NCI-H2081 (cell line): Measurements from ENCODE around the gene THTPA.
A peak's percentile ranks its signal among the peaks of the same experiment; 100 is the strongest.
"Not testable (repeated sequence)": the region's sequence is repeated elsewhere in the genome, so short reads cannot be mapped to it uniquely, and the experiment has no call there.

ENCODE experiments used
- DNase-seq, 2 experiments: peaks; one replicate each; lab custom pipeline; 2025; lab: John Stamatoyannopoulos, UW

Gene THTPA

GRCh38 chr14:23533652-23534435 is 22.2 kb upstream of the THTPA start:
- DNase-seq: no peak

GRCh38 chr14:23535943-23536342 is 20.1 kb upstream of the THTPA start:
- DNase-seq: no peak

- DNase-seq: no peak
Measured at GRCh38 chr14:23536494-23536893, 19.6 kb upstream of the THTPA start.

- not testable (repeated sequence) for DNase-seq
Measured at GRCh38 chr14:23536906-23537305, 19.2 kb upstream of the THTPA start.

- no peak for DNase-seq
Measured at GRCh38 chr14:23537351-23538049, 18.6 kb upstream of the THTPA start.

GRCh38 chr14:23538050-23538718 is 17.9 kb upstream of the THTPA start:
- DNase-seq: no peak

GRCh38 chr14:23538785-23539184 is 17.3 kb upstream of the THTPA start:
- peak in 1 of 2 experiments; percentile 24 for DNase-seq

DNA sequence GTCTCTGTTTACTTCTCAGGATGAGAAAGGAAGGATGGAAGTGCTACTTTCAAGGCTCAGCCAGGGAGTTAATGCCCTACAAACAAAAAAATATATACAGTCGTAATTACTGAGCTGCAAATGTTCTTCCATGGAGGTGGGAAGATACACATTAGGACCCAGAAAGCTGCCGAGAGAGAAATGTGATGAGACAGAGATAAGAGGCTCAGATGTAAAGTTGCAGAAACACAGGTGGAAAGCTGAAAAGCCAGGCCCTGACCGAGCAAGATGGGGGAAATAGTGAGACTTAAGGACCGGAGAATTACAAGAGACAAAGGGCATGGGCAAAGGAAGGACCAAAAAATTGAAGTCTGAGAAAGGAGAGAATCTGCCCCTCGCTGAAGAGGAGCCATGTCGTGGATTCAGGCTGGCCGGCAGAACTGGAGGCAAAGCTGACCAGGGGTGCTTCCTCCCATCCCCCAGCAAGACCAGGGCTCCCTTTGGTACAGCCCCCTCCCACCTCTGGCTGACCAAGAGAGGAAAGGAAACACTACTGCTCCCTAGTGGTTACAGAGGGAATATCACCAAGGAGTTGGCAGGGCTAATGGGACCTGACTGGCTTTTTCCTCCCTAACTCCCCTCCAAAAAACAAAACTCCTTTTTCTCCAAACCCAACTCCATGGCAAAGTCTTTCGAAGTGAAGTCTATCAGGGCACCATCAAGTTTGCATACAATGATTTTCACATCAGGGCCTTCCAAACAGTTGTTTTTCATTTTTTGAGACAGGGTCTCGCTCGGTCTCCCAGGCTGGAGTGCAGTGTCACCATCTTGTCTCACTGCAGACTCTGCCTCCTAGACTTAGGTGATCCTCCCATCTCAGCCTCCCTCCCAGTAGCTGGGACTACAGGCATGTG is 16.6 kb upstream of the THTPA start:
- peak; percentile 18 to 46 for DNase-seq

DNA sequence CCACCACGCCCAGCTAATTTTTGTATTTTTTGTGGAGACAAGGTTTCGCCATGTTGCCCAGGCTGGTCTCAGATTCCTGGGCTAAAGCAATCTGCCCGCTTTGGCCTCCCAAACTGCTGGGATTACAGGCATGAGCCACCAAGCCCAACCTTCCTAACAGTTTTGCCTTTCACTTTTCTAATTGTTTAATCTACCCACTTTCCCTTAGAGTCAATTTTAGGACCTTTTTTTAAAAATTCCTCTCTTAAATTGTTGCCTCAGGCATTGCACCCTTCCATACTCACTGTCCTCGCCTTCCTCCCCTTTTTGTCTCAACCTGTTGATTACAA is 16.0 kb upstream of the THTPA start:
- DNase-seq: no peak

DNA sequence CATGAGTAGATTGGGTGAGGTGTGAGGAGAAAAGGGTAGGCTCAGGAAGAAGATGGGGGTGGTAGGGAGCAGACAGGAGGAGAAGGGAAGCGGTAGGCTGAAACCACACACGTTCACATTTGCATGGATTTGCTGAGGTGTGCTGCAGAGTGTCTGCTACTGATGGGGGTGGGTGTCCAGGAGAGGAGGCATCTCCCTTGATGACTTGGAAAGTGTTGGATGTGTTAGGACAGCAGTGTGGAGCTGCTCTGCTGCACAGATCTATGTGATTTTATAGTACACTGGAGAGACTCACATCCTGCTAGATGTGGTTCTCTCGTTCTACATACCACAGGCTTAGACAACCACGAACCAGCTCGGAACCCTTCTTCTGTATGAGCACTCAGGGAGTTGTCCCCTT is 13.8 kb upstream of the THTPA start:
- DNase-seq: no peak

GRCh38 chr14:23543403-23543802 is 12.7 kb upstream of the THTPA start:
- no peak for DNase-seq

GRCh38 chr14:23544511-23545447 is 11.3 kb upstream of the THTPA start:
- peak; percentile 91 to 98 for DNase-seq

- DNase-seq: no peak
Measured at GRCh38 chr14:23545740-23546365, 10.2 kb upstream of the THTPA start.

GRCh38 chr14:23546450-23547035 is 9.5 kb upstream of the THTPA start:
- no peak for DNase-seq

- no peak for DNase-seq
Measured at GRCh38 chr14:23547924-23548323, 8.1 kb upstream of the THTPA start.

- peak; percentile 17 to 35 for DNase-seq
Measured at GRCh38 chr14:23548351-23549318, 7.4 kb upstream of the THTPA start.

GRCh38 chr14:23550131-23550811 is 5.8 kb upstream of the THTPA start:
- DNase-seq: no peak

DNA sequence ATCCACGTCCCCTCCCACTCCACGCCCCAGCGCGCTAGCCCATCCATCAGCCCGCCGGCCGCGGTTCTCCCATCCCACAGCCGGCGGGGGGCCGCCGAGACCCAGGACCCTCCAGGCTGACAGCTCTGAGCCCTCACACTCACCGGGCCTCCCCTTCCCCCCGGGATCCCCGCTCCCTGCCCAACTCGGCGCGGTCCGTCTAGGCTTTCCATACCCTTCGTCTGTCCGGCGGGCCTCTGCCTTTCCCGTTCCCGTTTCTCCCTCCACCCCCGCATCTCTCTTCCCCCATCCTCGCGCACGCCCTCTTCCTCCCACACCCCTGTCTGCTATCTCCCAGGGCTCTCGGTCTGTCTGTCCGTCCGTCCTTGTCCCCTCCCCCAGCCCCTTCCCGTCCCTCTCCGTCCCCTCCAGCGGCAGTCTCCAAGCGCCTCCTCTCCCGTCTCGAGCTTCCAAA is 5.2 kb upstream of the THTPA start:
- no peak for DNase-seq
